Aorta (tissue), 5 donors: Measurements from ENCODE around the gene PCED1B. TPM values are rescaled to one million over a fixed set of nuclear protein-coding genes. Genes with fewer than 3 reads are reported as not detected.
A peak's percentile ranks its signal among the peaks of the same experiment; 100 is the strongest.
"Not testable (repeated sequence)": the region's sequence is repeated elsewhere in the genome, so short reads cannot be mapped to it uniquely, and the experiment has no call there.

Experiments used
- ATAC-seq: fragments of 200-7000 bp; cut with Tn5 transposase; one replicate; pipeline ENCODE4 v1.9.1; 2022; ENCODE audit warnings: moderate library complexity; ENCODE audit not compliant: low FRiP score
- DNase-seq, 2 donors: peaks; one replicate each; pipeline ENCODE4 v3.0.0-alpha.2; 2020
- H3K27ac ChIP-seq, 2 donors: one replicate each; pipeline ENCODE4 v1.5.1; 2013; ENCODE audit warnings: low read length in 2 of 2, mild to moderate bottlenecking in 2 of 2, moderate library complexity in 2 of 2, control low read depth in 1 of 2, inconsistent platforms in 1 of 2, low read depth in 1 of 2
- H3K27me3 ChIP-seq, 2 donors: one replicate each; pipeline ENCODE4 v1.6.1; 2013; ENCODE audit warnings: control low read depth in 1 of 2, low read length in 1 of 2, mild to moderate bottlenecking in 1 of 2, moderate library complexity in 1 of 2; ENCODE audit not compliant: insufficient read depth in 2 of 2, control insufficient read depth in 1 of 2
- H3K36me3 ChIP-seq, 2 donors: one replicate each; pipeline ENCODE4 v1.6.1; 2013; ENCODE audit warnings: control low read depth in 1 of 2, low read length in 1 of 2, mild to moderate bottlenecking in 1 of 2; ENCODE audit not compliant: insufficient read depth in 2 of 2, control insufficient read depth in 1 of 2
- H3K4me1 ChIP-seq, 2 donors: one replicate each; pipeline ENCODE4 v1.6.1; 2013; ENCODE audit warnings: low read length in 2 of 2, control low read depth in 1 of 2, mild to moderate bottlenecking in 1 of 2, moderate library complexity in 1 of 2; ENCODE audit not compliant: insufficient read depth in 2 of 2, control insufficient read depth in 1 of 2
- H3K4me3 ChIP-seq, 2 donors: one replicate each; pipeline ENCODE4 v1.5.1; 2013; ENCODE audit warnings: low read length in 2 of 2, control low read depth in 1 of 2, mild to moderate bottlenecking in 1 of 2
- H3K9me3 ChIP-seq: one replicate; pipeline ENCODE4 v1.6.1; 2013; ENCODE audit warnings: mild to moderate bottlenecking, low read length; ENCODE audit not compliant: control insufficient read depth
- WGBS, 2 donors: extraction: QIAGEN DNeasy Blood & Tissue Kit; methylation state at CpG; one replicate each; pipeline ENCODE4 v1.1.7; 2013; 5-methylcytosine and 5-hydroxymethylcytosine counted together
- intact Hi-C, 2 donors: fragments of 100-400 bp; cut with DNase I; formaldehyde crosslinking; loops; one replicate each; pipeline versions ENCODE4 v1.14.2 to v1.15.0; 2022
- polyA plus RNA-seq, 2 donors: library from polyadenylated mRNA; stranded (reverse); fragments of 200-250 nt; gene quantifications; one replicate each; pipeline ENCODE4 v1.2.3, GENCODE V29; 2013
- total RNA-seq, 2 donors: library from RNA; stranded (reverse); fragmentation: NEBNext Ultra II Directional; extraction: Animal tissue kit (Norgen Biotek cat#: 25700); gene quantifications; one replicate each; pipeline ENCODE4 v1.2.1, GENCODE V29; 2021
- donor health status: healthy with polysubstance abuse.
- donor health status: Bipolar disorder and iron deficiency.
- donor health status: DM: no; HTN: no; CAD: no.
- donor health status: DM: no; HTN: no; CAD: no.
- donor health status: DM: yes; HTN: yes; CAD: no.

PCED1B gene
- total and polyA plus RNA-seq, 4 donors = 2.0 to 12.6 (median 11.6) TPM

DNA sequence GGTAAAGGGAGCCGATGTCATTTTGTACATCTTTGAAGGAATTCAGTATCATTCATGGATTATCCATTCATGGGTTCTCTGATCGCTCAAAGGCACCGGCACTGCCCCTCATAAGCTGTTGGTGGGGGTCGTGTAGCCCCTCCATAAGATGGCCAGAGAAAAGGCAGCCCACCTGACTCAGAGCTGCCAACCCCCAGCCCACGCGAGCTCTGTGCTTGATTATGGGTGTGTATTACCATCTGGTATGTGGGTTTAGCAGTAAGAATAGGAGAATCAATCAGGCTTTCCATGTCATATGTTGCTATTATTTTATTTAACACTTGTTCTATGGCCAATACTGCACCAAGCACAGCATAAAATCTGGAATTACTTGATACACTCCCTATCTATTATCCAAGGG, 32.4 kb downstream of the PCED1B start:
- Histone ChIP-seq H3K36me3 (peaks cover 0 to 6% of the 10 kb centered on the region in 2 donors), H3K4me3 (no peak overlapping the region), H3K4me1 (peaks cover 0 to 2% of the 10 kb centered on the region in 2 donors), H3K9me3 (no peaks in the 10 kb centered on the region), H3K27me3 (no peaks in the 10 kb centered on the region), H3K27ac (no peak overlapping the region)
- ATAC-seq = no peak
- intact Hi-C loops = no loop called here
- no peak for DNase-seq
- WGBS, 2 donors = 94% methylated on average over 6 of the region's 6 CpGs

- Histone ChIP-seq H3K9me3 (no peaks in the 10 kb centered on the region), H3K4me3 (no peak overlapping the region), H3K27ac (no peak overlapping the region), H3K27me3 (no peaks in the 10 kb centered on the region), H3K36me3 (peaks cover 0 to 6% of the 10 kb centered on the region in 2 donors), H3K4me1 (peaks cover 0 to 2% of the 10 kb centered on the region in 2 donors)
- WGBS, 2 donors = 84 to 88% methylated on average over 2 of the region's 2 CpGs
- intact Hi-C loops = no loop called here
- ATAC-seq (no peak), DNase-seq (no peak)
These were observed 33.3 kb downstream of the PCED1B start for GRCh38 chr12:47112679-47113078.

DNA sequence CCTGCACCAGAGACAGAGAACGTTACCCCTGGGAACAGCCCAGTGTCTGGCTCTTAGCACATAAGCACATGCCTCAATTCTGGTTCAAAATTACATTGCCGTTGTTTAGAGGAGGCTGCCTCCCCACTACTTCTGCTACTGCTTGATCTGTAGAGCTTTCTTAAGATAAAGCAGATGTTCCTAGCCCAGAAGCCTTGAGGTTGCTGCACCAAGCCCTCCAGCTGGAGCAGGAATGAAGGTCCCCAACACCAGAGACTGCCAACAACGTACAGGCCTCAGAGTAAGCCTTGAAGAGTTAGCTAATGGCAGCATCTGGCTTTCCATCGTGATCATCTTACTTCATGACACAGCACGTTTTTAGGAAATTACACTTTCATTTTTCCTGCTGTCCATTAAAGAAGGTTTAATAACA, 35.1 kb downstream of the PCED1B start:
- no peaks in the 10 kb centered on the region for H3K27me3 ChIP-seq
- DNase-seq (no peak), ATAC-seq (no peak)
- H3K27ac ChIP-seq = peak overlapping the region in 1 of 2 donors; percentile 36
- intact Hi-C loops = no loop called here
- no peak overlapping the region for H3K4me3 ChIP-seq
- peaks cover 0 to 2% of the 10 kb centered on the region in 2 donors for H3K4me1 ChIP-seq
- peaks cover 0 to 6% of the 10 kb centered on the region in 2 donors for H3K36me3 ChIP-seq
- H3K9me3 ChIP-seq = no peaks in the 10 kb centered on the region
- 71% methylated on average over 5 of the region's 5 CpGs for WGBS, 2 donors

- H3K27ac ChIP-seq, H3K9me3 ChIP-seq, H3K36me3 ChIP-seq, ATAC-seq, intact Hi-C loops, DNase-seq, H3K27me3 ChIP-seq, H3K4me1 ChIP-seq, H3K4me3 ChIP-seq: not testable (repeated sequence)
- 71 to 100% methylated on average over 1 of the region's 3 CpGs for WGBS, 2 donors
These were observed 37.9 kb downstream of the PCED1B start for GRCh38 chr12:47117305-47117704.

- H3K27me3 ChIP-seq = no peaks in the 10 kb centered on the region
- no peak for DNase-seq
- no peaks in the 10 kb centered on the region for H3K9me3 ChIP-seq
- no peak overlapping the region for H3K27ac ChIP-seq
- H3K4me1 ChIP-seq = no peaks in the 10 kb centered on the region
- H3K4me3 ChIP-seq = no peak overlapping the region
- WGBS, 2 donors = 89 to 92% methylated on average over 3 of the region's 3 CpGs
- intact Hi-C loops = no loop called here
- no peak for ATAC-seq
- H3K36me3 ChIP-seq = no peaks in the 10 kb centered on the region
These were observed 41.3 kb downstream of the PCED1B start for GRCh38 chr12:47120736-47121135.

GRCh38 chr12:47121146-47121545, 41.7 kb downstream of the PCED1B start:
- no peaks in the 10 kb centered on the region for H3K4me1 ChIP-seq
- no peak for ATAC-seq
- 36 to 55% methylated on average over 5 of the region's 5 CpGs for WGBS, 2 donors
- DNase-seq = no peak
- H3K27me3 ChIP-seq = no peaks in the 10 kb centered on the region
- no peaks in the 10 kb centered on the region for H3K9me3 ChIP-seq
- no peak overlapping the region for H3K27ac ChIP-seq
- H3K4me3 ChIP-seq = no peak overlapping the region
- H3K36me3 ChIP-seq = no peaks in the 10 kb centered on the region
- intact Hi-C loops = no loop called here

- Histone ChIP-seq H3K4me1 (no peaks in the 10 kb centered on the region), H3K9me3 (no peaks in the 10 kb centered on the region), H3K27me3 (no peaks in the 10 kb centered on the region), H3K36me3 (no peaks in the 10 kb centered on the region), H3K4me3 (no peak overlapping the region), H3K27ac (no peak overlapping the region)
- ATAC-seq (no peak), DNase-seq (no peak)
- intact Hi-C loops = no loop called here
- WGBS, 2 donors = 95 to 100% methylated on average over 1 of the region's 1 CpG
These were observed 43.2 kb downstream of the PCED1B start for GRCh38 chr12:47122602-47123001.

GRCh38 chr12:47123730-47124129, 44.3 kb downstream of the PCED1B start:
- WGBS, 2 donors = 43 to 57% methylated on average over 1 of the region's 1 CpG
- Histone ChIP-seq H3K4me3 (no peak overlapping the region), H3K27ac (no peak overlapping the region), H3K4me1 (no peaks in the 10 kb centered on the region), H3K27me3 (no peaks in the 10 kb centered on the region), H3K36me3 (no peaks in the 10 kb centered on the region), H3K9me3 (no peaks in the 10 kb centered on the region)
- intact Hi-C loops = no loop called here
- ATAC-seq = no peak
- no peak for DNase-seq

- no peaks in the 10 kb centered on the region for H3K36me3 ChIP-seq
- no peak overlapping the region for H3K27ac ChIP-seq
- ATAC-seq (no peak), DNase-seq (no peak)
- no peak overlapping the region for H3K4me3 ChIP-seq
- H3K27me3 ChIP-seq = no peaks in the 10 kb centered on the region
- no peaks in the 10 kb centered on the region for H3K4me1 ChIP-seq
- intact Hi-C loops = no loop called here
- H3K9me3 ChIP-seq = no peaks in the 10 kb centered on the region
- WGBS, 2 donors = 32 to 40% methylated on average over 1 of the region's 1 CpG
These were observed 45.0 kb downstream of the PCED1B start for GRCh38 chr12:47124451-47124850.
